Testis (tissue), 2 donors: Measurements from ENCODE around the gene GRM5.

Experiments
- CTCF ChIP-seq, 3 experiments: fragments of 450-650 bp in 2 of 3; fragments of 200-600 bp in 1 of 3; sonication (generic) in 1 of 3; IDR thresholded peaks; one replicate each; pipeline ENCODE4 v1.5.1; 2016 to 2019; ENCODE audit warnings: antibody characterized with exemption in 3 of 3, mild to moderate bottlenecking in 2 of 3, moderate library complexity in 1 of 3
- POLR2A ChIP-seq: fragments of 450-650 bp; IDR thresholded peaks from one replicate; pipeline ENCODE4 v1.6.1; 2017; ENCODE audit warnings: antibody characterized with exemption, mild to moderate bottlenecking, moderate library complexity

- TF ChIP-seq CTCF (IDR thresholded peaks at IDR 0.05) (no peak), POLR2A (no peak)
Observed at GRCh38 chr11:88979641-88980040, 86.1 kb downstream of the GRM5 start.
